HG02981 (cell line): Measurements from ENCODE around the gene HAGH.

ENCODE experiments used
- ATAC-seq: cut with Tn5 transposase; IDR thresholded peaks from one replicate; pipeline ENCODE4 v1.9.1; 2021; ENCODE audit warnings: mild to moderate bottlenecking, moderate library complexity; ENCODE audit not compliant: unreplicated experiment

Gene HAGH

GRCh38 chr16:1788095-1788707, 38.4 kb downstream of the HAGH start:
- no peak for ATAC-seq

GRCh38 chr16:1787322-1788094, 39.1 kb downstream of the HAGH start:
- ATAC-seq = no peak

- no peak for ATAC-seq
Observed at GRCh38 chr16:1787056-1787321, 39.6 kb downstream of the HAGH start.

GRCh38 chr16:1786242-1787055, 40.2 kb downstream of the HAGH start:
- ATAC-seq = no peak

GRCh38 chr16:1785846-1786170, 40.8 kb downstream of the HAGH start:
- ATAC-seq = no peak

GRCh38 chr16:1784977-1785845, 41.4 kb downstream of the HAGH start:
- ATAC-seq = no peak

- ATAC-seq = peak; percentile 83
Observed at GRCh38 chr16:1782408-1783264, 44.0 kb downstream of the HAGH start, which contains the start of the genes NUBP2 and SPSB3. TSS of gene NUBP2 (plus strand) at chr16:1782960. CDS start at chr16:1783021, 61 bp downstream. TSS of gene SPSB3 (minus strand) at chr16:1782571. CDS start at chr16:1781483, 1,088 bp downstream.

- peak; percentile 5 for ATAC-seq
Observed at GRCh38 chr16:1781758-1782407, 44.7 kb downstream of the HAGH start.

GRCh38 chr16:1781254-1781653, 45.4 kb downstream of the HAGH start:
- no peak for ATAC-seq

GRCh38 chr16:1780677-1781072, 46.0 kb downstream of the HAGH start:
- ATAC-seq = no peak

- no peak for ATAC-seq
Observed at GRCh38 chr16:1779741-1780676, 46.6 kb downstream of the HAGH start.

- no peak for ATAC-seq
Observed at GRCh38 chr16:1779234-1779701, 47.4 kb downstream of the HAGH start.

- ATAC-seq = no peak
Observed at GRCh38 chr16:1778200-1779179, 48.1 kb downstream of the HAGH start.

GRCh38 chr16:1777375-1778199, 49.0 kb downstream of the HAGH start:
- ATAC-seq = no peak

- ATAC-seq = no peak
Observed at GRCh38 chr16:1776991-1777374, 49.6 kb downstream of the HAGH start.

- ATAC-seq = no peak
Observed at GRCh38 chr16:1776672-1776955, 50.0 kb downstream of the HAGH start.
